Right ventricle myocardium superior (tissue), 1 donor: ENCODE measurements around the gene NOCT. TPM values are rescaled to one million over a fixed set of nuclear protein-coding genes. Genes with fewer than 3 reads are reported as not detected.
"Not testable (repeated sequence)": the region's sequence is repeated elsewhere in the genome, so short reads cannot be mapped to it uniquely, and the experiment has no call there.

Experiments
- ATAC-seq: fragments of 200-7000 bp; cut with Tn5 transposase; one replicate; pipeline ENCODE4 v1.9.1; 2020; ENCODE audit warnings: mild to moderate bottlenecking; ENCODE audit not compliant: poor library complexity
- DNase-seq: peaks from one replicate; pipeline ENCODE4 v3.0.0-alpha.2; 2020
- intact Hi-C: fragments of 100-400 bp; cut with DNase I; formaldehyde crosslinking; loops from one replicate; pipeline ENCODE4 v1.11.2; 2022
- total RNA-seq: library from RNA; stranded (reverse); fragmentation: NEBNext Ultra II Directional; extraction: Animal tissue kit (Norgen Biotek cat#: 25700); gene quantifications from one replicate; pipeline ENCODE4 v1.2.1, GENCODE V29; 2021
- donor health status: DM: no; HTN: yes; CAD: no; lungs with severe emphysema.

Gene NOCT
- total RNA-seq, 1 donor from 2014 or later = 9.4 TPM

DNA sequence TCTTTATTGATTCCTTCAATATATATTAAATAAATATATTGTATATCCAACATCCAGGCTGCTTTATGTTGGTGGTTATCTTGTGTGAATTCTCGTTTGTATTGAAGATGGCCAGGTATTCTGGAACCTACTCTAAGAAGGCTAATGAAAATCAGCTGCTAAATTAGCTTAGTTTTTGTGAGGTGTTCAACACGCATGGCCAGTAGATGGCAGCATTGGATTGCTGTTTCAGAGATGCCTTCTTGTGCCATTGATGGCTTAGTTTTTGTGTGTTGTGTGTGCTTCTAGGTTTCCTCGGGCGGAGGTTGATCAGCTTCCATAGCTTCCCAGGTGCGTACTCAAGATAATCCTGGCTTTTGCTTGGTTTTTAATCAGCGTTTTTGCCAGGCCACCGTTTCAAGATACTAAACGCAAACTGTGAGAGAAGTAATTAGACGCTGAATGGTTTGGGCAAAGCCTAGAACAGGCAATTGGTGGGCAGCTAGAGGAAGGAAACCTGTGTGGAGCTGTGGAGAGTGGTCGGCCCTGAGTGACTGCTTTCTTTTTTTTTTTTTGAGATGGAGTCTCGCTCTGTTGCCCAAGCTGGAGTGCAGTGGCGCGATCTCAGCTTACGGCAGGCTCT, 15.1 kb downstream of the NOCT start:
- DNase-seq (peak; percentile 54), ATAC-seq (peak; percentile 59)
- intact Hi-C loops = no loop called here

DNA sequence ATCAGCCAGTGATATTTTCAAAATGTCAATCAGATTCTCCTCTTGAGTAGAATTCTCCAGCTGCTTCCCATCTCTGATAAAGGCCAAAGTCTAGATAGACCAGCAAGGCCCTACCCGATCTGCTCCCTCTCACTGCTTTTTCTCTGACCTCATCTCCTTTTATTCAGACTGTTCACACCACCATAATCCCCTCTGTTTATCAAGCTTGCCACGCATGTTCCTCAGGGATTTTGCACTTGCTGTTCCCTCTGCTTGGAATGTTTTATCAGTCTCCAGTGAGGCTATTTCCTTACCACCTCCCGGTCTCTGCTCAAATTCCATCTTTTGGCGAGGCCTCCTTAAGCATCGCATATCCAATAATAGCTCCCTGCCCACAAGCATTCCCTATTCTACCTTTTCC, 20.1 kb downstream of the NOCT start:
- ATAC-seq (no peak), DNase-seq (no peak)
- intact Hi-C loops = loop anchor here (5.0 kb wide), 1 partner anchor 47 kb away; no protein-coding TSS in a partner anchor

DNA sequence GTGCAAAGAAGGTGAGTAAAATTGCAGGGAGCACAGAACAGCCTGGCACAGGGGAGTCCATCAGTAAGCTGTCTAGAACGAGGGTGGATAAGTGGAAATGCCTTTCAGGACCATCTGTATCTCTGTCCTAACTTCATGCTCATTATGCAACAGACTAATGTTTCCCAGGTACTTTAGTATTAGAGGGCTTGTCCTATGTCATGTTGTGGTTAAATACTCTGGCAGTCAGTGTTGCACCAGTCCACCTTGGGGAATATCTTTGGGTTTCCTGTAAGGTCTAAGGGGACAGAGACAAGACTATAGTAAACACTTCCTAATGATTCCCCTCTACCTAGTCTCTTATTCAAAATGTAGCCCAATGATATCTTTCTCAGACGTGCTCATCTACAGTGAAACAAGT, 21.3 kb downstream of the NOCT start:
- no peak for DNase-seq
- intact Hi-C loops = loop anchor here (5.0 kb wide), 1 partner anchor 45 kb away; no protein-coding TSS in a partner anchor
- ATAC-seq = no peak

DNA sequence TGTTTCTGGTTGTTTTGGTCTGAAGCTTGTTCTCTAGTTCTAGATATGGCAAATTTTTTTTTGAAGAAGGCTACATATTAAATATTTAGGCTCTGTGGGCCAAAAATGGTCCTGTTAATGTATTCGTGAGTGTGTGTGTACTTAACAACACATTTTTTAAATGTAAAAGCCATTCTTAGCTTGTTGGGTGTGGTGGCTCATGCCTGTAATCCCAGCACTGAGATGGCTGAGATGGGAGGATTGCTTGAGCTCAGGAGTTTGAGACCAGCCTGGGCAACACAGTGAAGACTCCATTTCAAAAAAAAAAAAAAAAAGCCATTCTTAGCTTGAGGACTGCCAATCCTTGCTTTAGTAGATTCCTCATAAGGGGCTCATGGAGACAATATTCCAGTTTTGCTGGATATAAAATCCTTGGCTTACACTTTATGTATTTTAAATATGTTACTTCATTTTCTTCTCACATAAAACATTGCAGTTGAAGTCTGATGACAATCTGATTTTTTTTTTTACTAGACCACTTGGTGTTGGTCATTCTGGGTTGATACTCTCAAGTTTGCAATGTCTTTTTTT, 23.4 kb downstream of the NOCT start:
- no peak for DNase-seq
- ATAC-seq = no peak
- intact Hi-C loops = loop anchor here (5.0 kb wide), 1 partner anchor 43 kb away; no protein-coding TSS in a partner anchor

DNA sequence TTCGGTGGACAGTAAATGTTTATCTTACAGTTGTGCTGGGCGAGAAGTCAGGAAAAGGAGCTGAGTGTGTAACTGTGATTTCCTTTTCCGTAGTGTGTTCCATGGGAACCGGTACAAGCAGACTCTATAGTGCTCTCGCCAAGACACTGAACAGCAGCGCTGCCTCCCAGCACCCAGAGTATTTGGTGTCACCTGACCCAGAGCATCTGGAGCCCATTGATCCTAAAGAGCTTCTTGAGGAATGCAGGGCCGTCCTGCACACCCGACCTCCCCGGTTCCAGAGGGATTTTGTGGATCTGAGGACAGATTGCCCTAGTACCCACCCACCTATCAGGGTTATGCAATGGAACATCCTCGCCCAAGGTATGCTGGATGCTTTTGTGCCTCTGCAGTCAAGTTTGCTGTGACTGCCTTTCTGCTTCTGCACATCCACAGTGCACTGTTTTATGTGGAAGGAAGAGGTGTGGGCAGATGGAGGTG, 27.4 kb downstream of the NOCT start:
- ATAC-seq (peak; percentile 43), DNase-seq (no peak)
- intact Hi-C loops = no loop called here

DNA sequence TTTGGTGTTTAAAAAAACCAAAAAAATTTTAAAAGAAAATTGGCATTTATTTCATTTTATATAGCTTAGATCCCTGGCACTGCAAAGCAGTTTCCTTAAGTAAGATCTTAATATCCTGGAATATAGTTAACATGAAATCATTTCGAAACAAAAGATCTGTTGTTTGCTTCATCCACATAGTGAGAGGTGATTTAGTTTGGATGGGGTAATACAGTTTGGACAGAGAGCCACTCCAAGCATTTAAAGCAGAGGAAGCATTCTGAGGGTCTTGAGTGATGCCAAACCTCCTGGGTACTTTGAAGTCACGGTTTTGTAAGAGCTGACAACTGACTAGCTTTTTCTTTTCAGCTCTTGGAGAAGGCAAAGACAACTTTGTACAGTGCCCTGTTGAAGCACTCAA, 28.7 kb downstream of the NOCT start:
- ATAC-seq (no peak), DNase-seq (no peak)
- intact Hi-C loops = no loop called here

DNA sequence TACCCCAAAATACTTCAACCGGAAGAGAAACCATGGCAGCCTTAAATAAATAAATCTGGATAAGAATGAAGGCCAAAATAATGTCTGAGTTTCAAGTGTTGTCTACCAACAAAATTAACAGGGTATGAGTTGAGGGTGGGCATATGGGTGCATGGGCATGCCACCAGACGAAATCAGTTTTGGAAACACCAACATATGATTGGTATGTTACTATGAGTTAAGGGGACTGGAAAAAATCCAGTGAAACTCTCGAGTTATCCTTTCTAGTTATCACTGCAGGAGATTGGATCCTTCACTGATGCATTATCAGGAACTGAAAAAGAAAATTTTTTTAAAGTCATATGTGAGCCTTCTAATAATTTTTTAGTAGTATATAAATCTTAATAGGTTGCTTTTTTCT, 32.4 kb downstream of the NOCT start:
- intact Hi-C loops = no loop called here
- ATAC-seq = no peak
- no peak for DNase-seq

DNA sequence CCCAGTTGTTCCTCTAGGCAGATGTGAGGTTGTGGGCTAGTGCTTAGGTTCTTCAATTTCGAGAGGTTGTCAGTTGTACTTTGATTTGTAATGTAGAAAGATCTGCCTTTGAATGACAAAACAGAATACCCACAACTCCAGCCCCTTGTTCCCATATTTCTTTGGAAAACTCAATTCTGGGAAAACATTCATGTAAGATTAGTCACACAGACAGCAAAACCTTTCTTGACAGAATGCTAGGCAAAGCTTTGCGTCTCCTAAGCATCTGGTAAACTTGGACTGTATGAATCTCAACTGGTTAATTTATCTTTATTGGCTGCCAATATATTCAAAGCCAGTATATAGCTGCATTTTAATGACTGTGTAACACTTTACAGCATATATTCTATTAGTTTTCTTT, 34.9 kb downstream of the NOCT start:
- no peak for DNase-seq
- ATAC-seq = no peak

DNA sequence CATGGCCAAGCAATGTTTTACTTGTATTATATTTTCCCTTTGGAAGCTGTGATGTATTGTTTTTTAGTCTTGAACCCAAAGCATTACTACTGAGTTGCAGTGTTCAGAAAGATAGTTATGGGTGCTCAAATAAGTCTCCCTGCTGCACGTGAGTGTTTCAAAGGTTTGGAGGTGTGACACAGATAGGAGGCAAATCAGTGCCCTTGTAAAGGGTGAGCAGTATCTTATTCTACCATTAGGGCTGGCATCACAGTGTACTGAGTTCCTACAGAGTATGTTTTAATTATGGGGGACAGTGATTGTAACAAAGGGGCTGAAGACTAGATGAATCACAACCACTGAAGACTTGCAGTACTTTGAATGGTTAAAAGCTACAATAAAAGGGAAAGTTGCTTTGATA, 38.3 kb downstream of the NOCT start:
- peak; percentile 32 for ATAC-seq
- intact Hi-C loops = no loop called here

More for the DNA sequence above, 34.9 kb downstream of the NOCT start:
- intact Hi-C loops = no loop called here

DNA sequence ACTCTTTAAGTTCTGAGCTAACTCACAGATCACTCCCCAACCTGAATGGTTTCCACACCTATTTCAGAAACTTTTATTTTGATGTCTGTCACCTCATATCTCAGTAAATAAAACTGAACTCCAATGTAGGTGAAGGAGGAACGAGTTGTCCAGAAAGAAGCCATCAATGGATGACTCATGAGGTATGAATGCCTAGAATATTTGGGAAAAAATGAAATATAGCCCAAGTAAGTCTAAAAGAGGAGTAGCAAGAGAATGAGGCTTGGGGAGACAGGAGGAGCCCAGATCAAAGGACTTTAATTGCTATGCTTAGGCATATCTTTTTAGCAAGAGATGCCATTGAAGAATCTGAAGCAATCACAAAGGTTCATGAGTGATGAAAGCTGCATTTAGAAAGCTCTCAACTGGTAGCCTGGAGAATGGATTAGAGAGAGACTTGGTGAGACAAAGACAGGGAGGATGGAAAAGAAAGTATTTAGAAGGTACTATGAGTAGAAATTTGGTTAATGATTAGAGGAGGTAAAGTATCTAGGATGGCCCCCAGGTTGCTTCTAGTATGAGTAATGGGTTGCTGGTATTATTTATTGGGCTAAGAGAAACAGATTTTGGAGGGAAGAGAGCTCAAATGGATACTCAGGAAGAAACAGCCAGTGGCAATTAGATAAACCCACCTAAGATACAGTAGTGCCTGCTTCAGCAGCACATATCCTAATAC, 39.4 kb downstream of the NOCT start:
- DNase-seq (no peak), ATAC-seq (no peak)
- intact Hi-C loops = no loop called here

More for the DNA sequence above, 38.3 kb downstream of the NOCT start:
- no peak for DNase-seq

DNA sequence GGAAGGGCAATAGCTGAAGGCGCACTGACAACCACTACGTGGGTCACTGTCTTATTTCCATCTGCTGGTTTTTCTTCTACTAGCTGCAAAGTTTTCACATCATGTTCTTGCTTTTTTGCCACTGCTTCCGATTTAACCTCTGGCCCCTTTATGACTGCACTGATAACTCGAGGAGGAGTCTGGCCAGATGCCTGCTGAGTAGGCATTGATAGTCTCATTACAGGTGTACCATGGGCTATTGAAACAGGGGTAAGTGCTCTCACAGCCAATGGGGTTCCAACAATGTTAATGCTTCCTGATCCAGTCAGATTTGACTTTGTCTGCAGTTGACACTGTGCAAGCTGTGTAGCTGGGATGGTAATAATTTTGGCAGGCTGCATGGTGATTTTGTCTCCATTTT, 43.4 kb downstream of the NOCT start:
- ATAC-seq = peak; percentile 40
- DNase-seq, intact Hi-C loops: not testable (repeated sequence)

DNA sequence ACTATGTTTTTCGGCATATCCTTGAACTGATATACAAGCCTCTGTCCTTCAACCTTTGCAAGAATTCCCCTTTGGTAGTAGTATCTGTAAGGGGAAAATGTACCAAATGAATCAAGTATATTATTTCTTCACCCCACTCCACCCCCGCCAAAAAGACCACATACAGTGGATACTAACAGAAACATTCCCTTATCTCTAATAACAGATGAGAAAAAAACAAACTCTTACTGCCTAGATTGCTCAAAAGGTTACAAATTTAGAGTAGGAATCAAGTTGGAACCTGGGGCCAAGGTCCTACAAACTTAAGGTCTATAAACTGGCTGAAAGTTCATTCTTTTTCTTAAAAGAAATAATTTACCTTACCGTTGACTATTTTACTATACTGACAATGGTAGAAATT, 45.0 kb downstream of the NOCT start:
- intact Hi-C loops = no loop called here
- no peak for DNase-seq
- ATAC-seq = no peak

DNA sequence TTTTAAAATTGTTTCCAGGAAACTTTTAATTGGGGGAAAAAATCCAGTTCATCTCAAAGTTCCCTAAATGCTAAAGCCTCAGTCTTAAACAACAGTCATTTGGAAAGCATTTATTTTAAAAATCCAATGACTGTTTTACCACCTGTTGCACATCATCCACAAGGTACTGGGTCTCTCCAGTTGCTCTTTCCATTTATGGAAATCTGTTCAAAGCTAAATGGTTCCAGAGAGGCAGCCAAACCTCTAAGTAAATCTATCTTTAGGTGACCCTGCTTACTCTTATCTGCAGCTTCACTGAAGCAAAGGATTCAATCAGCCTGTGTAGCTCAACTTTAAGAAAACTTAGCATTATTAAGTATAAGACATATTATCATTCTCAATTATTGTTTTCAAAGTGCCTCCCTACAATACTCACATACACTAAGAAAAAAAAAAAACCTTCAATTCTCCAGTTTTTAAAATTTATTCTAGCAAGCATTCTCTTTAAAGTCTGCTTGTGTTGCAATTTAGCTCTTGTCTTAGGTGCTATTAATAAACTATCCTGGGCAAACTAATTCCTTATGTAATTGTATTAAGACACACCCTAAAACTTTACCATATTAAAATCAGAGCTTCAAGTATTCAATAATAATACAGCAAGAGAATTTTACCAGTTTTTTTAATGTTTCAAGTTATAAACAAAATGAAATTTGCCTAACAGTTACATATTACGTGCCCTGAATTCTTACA, 60.6 kb downstream of the NOCT start:
- no peak for DNase-seq
- peak; percentile 82 for ATAC-seq
- intact Hi-C loops = no loop called here

DNA sequence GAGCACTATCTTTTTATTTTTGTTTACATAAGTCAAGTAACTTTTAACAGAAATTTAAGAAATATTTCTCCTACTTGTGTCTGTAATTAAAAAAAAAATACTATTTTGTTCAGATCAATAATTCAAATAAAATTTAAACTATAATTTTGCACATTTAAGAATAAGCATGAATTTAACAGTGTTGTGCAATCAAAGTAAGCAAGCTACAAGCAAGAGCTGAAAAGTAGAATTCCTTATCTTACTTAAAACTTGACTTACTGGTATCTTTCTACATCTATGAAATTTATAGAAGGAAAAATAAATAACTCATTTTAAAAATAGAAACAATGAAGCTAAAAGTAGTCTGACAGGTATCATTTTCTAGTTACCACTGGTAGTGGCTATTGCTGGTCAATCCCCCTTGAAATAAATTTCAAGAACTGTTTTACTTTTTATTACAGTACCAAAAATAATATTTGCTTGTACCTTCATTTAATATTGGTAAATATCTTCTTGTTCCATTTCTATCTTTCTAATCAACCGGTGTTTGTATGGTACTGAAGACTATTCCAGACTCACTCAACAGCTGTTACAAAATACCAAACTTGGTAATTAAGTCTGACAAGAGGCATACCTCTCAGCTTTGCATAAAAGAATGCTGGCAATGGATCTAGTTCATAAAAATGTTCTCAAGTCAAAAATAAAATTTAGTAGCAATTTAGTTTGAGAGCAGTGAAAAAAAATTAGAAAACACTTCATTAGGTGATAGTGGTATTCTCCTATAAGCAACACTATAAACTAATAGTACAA, 62.2 kb downstream of the NOCT start:
- intact Hi-C loops = no loop called here

DNA sequence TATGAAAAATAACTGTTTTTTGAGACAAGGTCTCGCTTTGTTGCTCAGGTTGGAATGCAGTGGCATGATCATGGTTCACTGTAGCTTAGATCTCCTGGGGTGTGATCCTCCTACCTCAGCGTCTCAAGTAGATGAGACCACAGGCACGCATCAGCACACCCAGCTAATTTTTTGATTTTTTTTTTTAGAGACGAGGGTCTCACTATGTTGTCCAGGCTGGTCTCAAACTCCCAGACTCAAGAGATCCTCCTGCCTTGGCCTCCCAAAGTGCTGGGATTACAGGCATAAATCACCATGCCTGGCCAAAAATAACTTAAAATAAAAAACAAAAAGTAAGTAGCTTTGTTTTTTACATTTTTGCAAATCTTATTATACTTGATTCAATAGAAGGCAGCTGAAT, 63.3 kb downstream of the NOCT start:
- no peak for DNase-seq
- no peak for ATAC-seq
- intact Hi-C loops = no loop called here

More for the DNA sequence above, 62.2 kb downstream of the NOCT start:
- no peak for DNase-seq
- ATAC-seq = no peak

DNA sequence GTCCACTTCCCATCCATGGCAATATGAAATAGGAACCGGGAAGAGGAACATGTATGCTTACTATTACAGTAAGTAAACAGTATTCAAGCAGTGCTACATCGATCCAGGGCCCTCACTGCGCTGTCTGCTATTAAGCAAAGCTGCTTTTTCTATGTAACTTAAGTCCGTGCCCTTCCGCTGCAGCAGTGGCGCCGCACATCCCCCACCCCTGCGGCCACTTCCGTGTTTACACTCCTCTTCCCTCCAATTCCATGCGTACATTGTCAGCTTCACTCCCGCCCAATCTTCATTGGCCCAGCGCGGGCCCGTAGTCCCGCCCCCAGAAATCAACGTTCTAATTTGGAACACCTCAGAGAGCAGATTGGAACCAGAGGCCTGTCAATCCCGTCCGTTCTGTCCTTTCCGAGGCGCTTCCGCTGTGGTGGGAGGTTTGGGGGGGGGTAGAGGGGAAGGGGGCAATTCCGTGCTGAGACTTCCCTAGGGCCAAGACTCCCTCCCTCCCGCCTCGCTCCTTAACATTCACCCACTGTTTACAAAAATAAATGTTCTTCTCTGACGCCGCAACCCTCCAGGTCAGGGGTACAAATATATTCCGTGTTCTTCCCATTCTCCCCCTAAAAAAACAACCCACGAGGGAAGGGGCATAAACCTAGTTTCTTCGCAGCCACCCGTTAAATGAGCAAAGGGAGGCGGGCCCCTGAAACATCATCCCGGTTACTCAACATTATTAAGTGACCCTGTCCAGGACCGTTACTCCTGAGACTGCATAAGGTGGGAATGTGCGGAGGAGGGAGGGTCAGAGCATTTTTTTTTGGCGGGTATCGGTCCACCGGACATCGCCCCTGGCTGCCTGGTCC, 67.4 kb downstream of the NOCT start:
- peak; percentile 97 for DNase-seq
- intact Hi-C loops = loop anchor here (5.0 kb wide), 3 partner anchors 46 to 214 kb away; partner anchors contain the start of gene ELF2
- peak; percentile 90 for ATAC-seq

DNA sequence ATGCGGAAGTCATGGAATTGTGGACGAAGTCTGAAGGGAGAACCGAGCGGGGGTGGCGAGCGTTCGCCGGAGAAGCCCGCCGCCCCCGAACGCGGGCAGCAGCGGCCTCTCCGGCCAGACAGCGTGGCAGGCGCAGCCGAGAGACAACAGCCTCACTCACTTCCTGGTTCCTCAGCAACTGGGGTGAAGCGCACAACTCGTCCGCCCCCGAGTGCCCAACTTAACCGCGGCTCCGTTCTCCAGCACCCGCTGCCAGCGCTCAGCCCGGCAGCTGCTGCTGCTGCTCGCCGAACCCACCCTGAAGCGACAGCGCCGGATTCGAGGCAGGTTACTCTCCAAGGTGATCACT, 68.0 kb downstream of the NOCT start:
- DNase-seq = peak; percentile 73
- intact Hi-C loops = loop anchor here (5.0 kb wide), 3 partner anchors 46 to 214 kb away; partner anchors contain the start of gene ELF2
- peak; percentile 70 for ATAC-seq
